ENCODE measurements around the gene MBL2. TPM values are rescaled to one million over a fixed set of nuclear protein-coding genes. Genes with fewer than 3 reads are reported as not detected.
A peak's percentile ranks its signal among the peaks of the same experiment; 100 is the strongest.

MBL2 gene
- total and polyA plus RNA-seq, 2 donors (not counting 1 experiment from before 2014, with no cell fraction given): not detected

- intact Hi-C loops (cut with micrococcal nuclease): no loop called here
- 60% methylated on average over 2 of the region's 3 CpGs for WGBS (ENCODE audit: insufficient coverage)
These were observed 45.4 kb upstream of the MBL2 start for GRCh38 chr10:52818019-52818418.

GRCh38 chr10:52814506-52814905 lies 41.9 kb upstream of the MBL2 start:
- CTCF ChIA-PET: no interaction called here

More at GRCh38 chr10:52818019-52818418, 45.4 kb upstream of the MBL2 start:
- no peaks in the 10 kb centered on the region for H3K79me2 ChIP-seq (ENCODE audit: control insufficient read depth, insufficient read depth, low read length)
- H3K36me3 ChIP-seq (replicated peaks in 1 of 2; ENCODE audit: control extremely low read depth in 1 of 2, control insufficient read depth in 1 of 2, extremely low read depth in 1 of 2, insufficient read depth in 2 of 2, low read length in 1 of 2): no peaks in the 10 kb centered on the region
- H4K20me1 ChIP-seq (ENCODE audit: control insufficient read depth, insufficient read depth, low read length, poor library complexity, severe bottlenecking): no peaks in the 10 kb centered on the region
- H3K4me1 ChIP-seq (ENCODE audit: control insufficient read depth in 2 of 2, insufficient read depth in 2 of 2, low read length in 2 of 2): peaks cover 0 to 4% of the 10 kb centered on the region in 2 donors
- Mint-ChIP-seq H3K4me1 (peaks cover 5% of the 10 kb centered on the region), H3K27ac (no peak overlapping the region), H3K9me3 (ENCODE audit: insufficient read depth) (no peaks in the 10 kb centered on the region), H3K4me3 (no peak overlapping the region), H3K27me3 (no peaks in the 10 kb centered on the region)
- TF ChIP-seq CTCF (IDR thresholded peaks at IDR 0.05): no peak
- no peak for TF ChIP-seq EZH2 (IDR thresholded peaks at IDR 0.05; ENCODE audit: borderline replicate concordance, insufficient read depth, low read depth, low read length, poor library complexity, severe bottlenecking)
- ATAC-seq (ENCODE audit: low read depth): no peak
- no peaks in the 10 kb centered on the region for H3K9me3 ChIP-seq (ENCODE audit: control extremely low read depth in 1 of 3, control insufficient read depth in 2 of 3, insufficient read depth in 1 of 3, low read length in 2 of 3)
- POLR2A ChIA-PET: no interaction called here
- peak; percentile 17 for DNase-seq
- CTCF ChIA-PET: interaction anchor here (1.3 kb wide), 1 partner anchor 13 kb away, joined by 6 read pairs; no protein-coding TSS in a partner anchor
- H2AFZ ChIP-seq (ENCODE audit: insufficient read depth, low read depth, low read length, poor library complexity, severe bottlenecking): no peak overlapping the region
- no peak overlapping the region for H3K27ac ChIP-seq (ENCODE audit: low read length in 2 of 2)
- H3K27me3 ChIP-seq (replicated peaks in 1 of 4; ENCODE audit: control extremely low read depth in 1 of 4, control insufficient read depth in 3 of 4, insufficient read depth in 4 of 4, low read length in 3 of 4): no peaks in the 10 kb centered on the region
- no peak overlapping the region for H3K9ac ChIP-seq (ENCODE audit: low read length)
- H3K4me2 ChIP-seq (replicated peaks; ENCODE audit: low read depth, low read length, poor library complexity, severe bottlenecking): no peak overlapping the region
- no peak overlapping the region for H3K4me3 ChIP-seq (ENCODE audit: control extremely low read depth in 1 of 5, extremely low read depth in 1 of 5, insufficient read depth in 1 of 5, low read depth in 2 of 5, low read length in 4 of 5)

More at GRCh38 chr10:52814506-52814905, 41.9 kb upstream of the MBL2 start:
- POLR2A ChIA-PET: no interaction called here
- peaks cover 5% of the 10 kb centered on the region for H3K4me1 Mint-ChIP-seq
- H3K4me1 ChIP-seq (ENCODE audit: control insufficient read depth in 2 of 2, insufficient read depth in 2 of 2, low read length in 2 of 2): peaks cover 0 to 4% of the 10 kb centered on the region in 2 donors
- DNase-seq: no peak
- no peak overlapping the region for H3K9ac ChIP-seq (ENCODE audit: low read length)
- 0% methylated on average over 5 of the region's 5 CpGs for WGBS (ENCODE audit: insufficient coverage)
- H3K4me3 Mint-ChIP-seq: no peak overlapping the region
- TF ChIP-seq EZH2 (IDR thresholded peaks at IDR 0.05; ENCODE audit: borderline replicate concordance, insufficient read depth, low read depth, low read length, poor library complexity, severe bottlenecking) (no peak), CTCF (IDR thresholded peaks at IDR 0.05) (no peak)
- no peaks in the 10 kb centered on the region for H3K27me3 ChIP-seq (replicated peaks in 1 of 4; ENCODE audit: control extremely low read depth in 1 of 4, control insufficient read depth in 3 of 4, insufficient read depth in 4 of 4, low read length in 3 of 4)
- intact Hi-C loops (cut with micrococcal nuclease): no loop called here
- no peaks in the 10 kb centered on the region for H4K20me1 ChIP-seq (ENCODE audit: control insufficient read depth, insufficient read depth, low read length, poor library complexity, severe bottlenecking)
- no peaks in the 10 kb centered on the region for H3K36me3 ChIP-seq (replicated peaks in 1 of 2; ENCODE audit: control extremely low read depth in 1 of 2, control insufficient read depth in 1 of 2, extremely low read depth in 1 of 2, insufficient read depth in 2 of 2, low read length in 1 of 2)
- H3K4me3 ChIP-seq (ENCODE audit: control extremely low read depth in 1 of 5, extremely low read depth in 1 of 5, insufficient read depth in 1 of 5, low read depth in 2 of 5, low read length in 4 of 5): no peak overlapping the region
- H3K27ac ChIP-seq (ENCODE audit: low read length in 2 of 2): no peak overlapping the region
- no peaks in the 10 kb centered on the region for H3K9me3 ChIP-seq (ENCODE audit: control extremely low read depth in 1 of 3, control insufficient read depth in 2 of 3, insufficient read depth in 1 of 3, low read length in 2 of 3)
- no peaks in the 10 kb centered on the region for H3K27me3 Mint-ChIP-seq
- H3K9me3 Mint-ChIP-seq (ENCODE audit: insufficient read depth): no peaks in the 10 kb centered on the region
- H3K4me2 ChIP-seq (replicated peaks; ENCODE audit: low read depth, low read length, poor library complexity, severe bottlenecking): no peak overlapping the region
- peak overlapping the region; percentile 32 for H2AFZ ChIP-seq (ENCODE audit: insufficient read depth, low read depth, low read length, poor library complexity, severe bottlenecking)
- no peak overlapping the region for H3K27ac Mint-ChIP-seq
- ATAC-seq (ENCODE audit: low read depth): no peak
- H3K79me2 ChIP-seq (ENCODE audit: control insufficient read depth, insufficient read depth, low read length): no peaks in the 10 kb centered on the region

Measured in B cell (primary cell).